Panc1 (cell line): Measurements from ENCODE around the gene CHSY3. TPM values are rescaled to one million over a fixed set of nuclear protein-coding genes. Genes with fewer than 3 reads are reported as not detected.

Source experiments
- ATAC-seq: fragments of 200-7000 bp; cut with Tn5 transposase; 2 replicates; pipeline ENCODE4 v1.9.1; 2020; ENCODE audit warnings: mild to moderate bottlenecking, moderate library complexity
- BruUV-seq: library from RNA; stranded (reverse); fragments of 400-500 nt; replicated peaks from 2 replicates; lab custom pipeline; 2021; lab: Mats Ljungman, UMichigan
- CTCF ChIA-PET: fragments of 300-600 bp; sonication (Branson Sonifier 250); formaldehyde crosslinking; loops from one replicate; lab custom pipeline; 2022; ENCODE audit warnings: antibody characterized with exemption; lab: Charles Lee
- POLR2A ChIA-PET: fragments of 300-600 bp; sonication (Branson Sonifier 250); formaldehyde crosslinking; loops from one replicate; lab custom pipeline; 2022; ENCODE audit warnings: antibody characterized with exemption; lab: Charles Lee
- DNase-seq: peaks from one replicate; pipeline ENCODE4 v3.0.0-alpha.2; 2010; ENCODE audit warnings: low read depth, low spot score
- H3K27ac ChIP-seq: 2 replicates; pipeline ENCODE4 v1.5.1; 2011; ENCODE audit warnings: mild to moderate bottlenecking, low read length, inconsistent platforms
- H3K27me3 ChIP-seq: fragments of 200-500 bp; sonication (Bioruptor generic); 2 replicates; pipeline ENCODE4 v1.6.0; 2014; ENCODE audit warnings: low read length, inconsistent platforms; ENCODE audit not compliant: control insufficient read depth, insufficient read depth
- H3K36me3 ChIP-seq: fragments of 200-500 bp; sonication (Bioruptor generic); 2 replicates; pipeline ENCODE4 v1.5.1; 2014; ENCODE audit warnings: inconsistent platforms, mild to moderate bottlenecking, low read length, moderate library complexity; ENCODE audit not compliant: control insufficient read depth, insufficient read depth
- H3K4me1 ChIP-seq: 2 replicates; pipeline ENCODE4 v1.5.1; 2011; ENCODE audit warnings: inconsistent platforms, mild to moderate bottlenecking, low read length, moderate library complexity; ENCODE audit not compliant: control insufficient read depth, insufficient read depth
- H3K4me3 ChIP-seq, 2 experiments: 2 replicates each; pipeline ENCODE4 v1.5.1; 2011 to 2012; ENCODE audit warnings: low read depth in 2 of 2, low read length in 2 of 2, mild to moderate bottlenecking in 2 of 2, inconsistent platforms in 1 of 2, moderate library complexity in 1 of 2
- H3K9me3 ChIP-seq: fragments of 200-500 bp; sonication (Bioruptor generic); 2 replicates; pipeline ENCODE4 v1.5.1; 2014; ENCODE audit warnings: low read depth, mild to moderate bottlenecking, inconsistent platforms, low read length, moderate library complexity; ENCODE audit not compliant: control insufficient read depth, insufficient read depth
- POLR2AphosphoS5 ChIP-seq: IDR thresholded peaks from 2 replicates; pipeline ENCODE4 v1.6.1; 2012; ENCODE audit warnings: mild to moderate bottlenecking, low read depth, low read length, moderate library complexity
- SIN3A ChIP-seq: IDR thresholded peaks from 2 replicates; pipeline ENCODE4 v1.6.1; 2012; ENCODE audit warnings: low read depth, mild to moderate bottlenecking, low read length, moderate library complexity, borderline replicate concordance; ENCODE audit not compliant: insufficient read depth
- TCF7L2 ChIP-seq: IDR thresholded peaks from 2 replicates; pipeline ENCODE4 v1.6.1; 2011; ENCODE audit warnings: mild to moderate bottlenecking, low read depth, low read length, inconsistent platforms
- in situ Hi-C: cut with HindIII; loops from 2 replicates; pipeline ENCODE4 v1.10.0; 2016; ENCODE audit warnings: low sequenced_read_pairs, low pct_unique_long_range_greater_than_20kb
- intact Hi-C: fragments of 100-400 bp; cut with micrococcal nuclease; formaldehyde crosslinking; loops from one replicate; pipeline ENCODE4 v1.10.0; 2022; ENCODE audit not compliant: unreplicated experiment
- total RNA-seq: library from RNA; stranded (reverse); gene quantifications from one replicate; pipeline ENCODE4 v1.2.1, GENCODE V29; 2021; ENCODE audit not compliant: unreplicated experiment
- TF ChIP-seq, protein P1 (sequence below), 2 experiments: IDR thresholded peaks; 2 replicates each; pipeline ENCODE4 v1.6.1; 2011 to 2012; ENCODE audit warnings: low read depth in 2 of 2, control low read depth in 1 of 2, low read length in 1 of 2, mild to moderate bottlenecking in 1 of 2, moderate library complexity in 1 of 2; ENCODE audit not compliant: insufficient read depth in 1 of 2
- TF ChIP-seq, protein P2 (sequence below): fragments of 450-650 bp; IDR thresholded peaks from 2 replicates; pipeline ENCODE4 v1.5.1; 2017; ENCODE audit warnings: mild to moderate bottlenecking

The CHSY3 gene
- total RNA-seq, 1 experiment from 2014 or later = not detected

DNA sequence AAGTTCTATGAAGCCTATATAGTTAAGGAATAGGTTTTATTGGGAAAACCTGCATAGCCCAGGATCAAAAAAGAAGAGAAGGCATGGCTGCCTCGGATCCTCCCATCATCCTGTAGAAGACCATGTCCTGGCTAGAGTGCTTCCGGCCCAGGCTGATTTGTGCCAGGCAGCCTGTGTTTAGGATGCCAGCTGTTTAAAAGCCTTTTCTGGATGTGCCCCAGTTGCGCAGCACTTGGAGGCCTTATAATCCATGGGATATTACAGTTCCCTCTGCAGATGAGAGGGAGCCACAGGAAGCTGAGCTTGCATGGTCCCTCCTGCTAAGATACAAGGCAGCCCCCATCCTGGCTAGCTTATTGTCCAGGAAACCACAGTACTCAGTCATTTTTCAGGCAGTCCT is 97.9 kb downstream of the CHSY3 start:
- Histone ChIP-seq H3K9me3 (no peaks in the 10 kb centered on the region), H3K27me3 (no peaks in the 10 kb centered on the region), H3K27ac (no peak overlapping the region), H3K36me3 (no peaks in the 10 kb centered on the region), H3K4me3 (no peak overlapping the region), H3K4me1 (no peaks in the 10 kb centered on the region)
- TF ChIP-seq, protein P1, sequence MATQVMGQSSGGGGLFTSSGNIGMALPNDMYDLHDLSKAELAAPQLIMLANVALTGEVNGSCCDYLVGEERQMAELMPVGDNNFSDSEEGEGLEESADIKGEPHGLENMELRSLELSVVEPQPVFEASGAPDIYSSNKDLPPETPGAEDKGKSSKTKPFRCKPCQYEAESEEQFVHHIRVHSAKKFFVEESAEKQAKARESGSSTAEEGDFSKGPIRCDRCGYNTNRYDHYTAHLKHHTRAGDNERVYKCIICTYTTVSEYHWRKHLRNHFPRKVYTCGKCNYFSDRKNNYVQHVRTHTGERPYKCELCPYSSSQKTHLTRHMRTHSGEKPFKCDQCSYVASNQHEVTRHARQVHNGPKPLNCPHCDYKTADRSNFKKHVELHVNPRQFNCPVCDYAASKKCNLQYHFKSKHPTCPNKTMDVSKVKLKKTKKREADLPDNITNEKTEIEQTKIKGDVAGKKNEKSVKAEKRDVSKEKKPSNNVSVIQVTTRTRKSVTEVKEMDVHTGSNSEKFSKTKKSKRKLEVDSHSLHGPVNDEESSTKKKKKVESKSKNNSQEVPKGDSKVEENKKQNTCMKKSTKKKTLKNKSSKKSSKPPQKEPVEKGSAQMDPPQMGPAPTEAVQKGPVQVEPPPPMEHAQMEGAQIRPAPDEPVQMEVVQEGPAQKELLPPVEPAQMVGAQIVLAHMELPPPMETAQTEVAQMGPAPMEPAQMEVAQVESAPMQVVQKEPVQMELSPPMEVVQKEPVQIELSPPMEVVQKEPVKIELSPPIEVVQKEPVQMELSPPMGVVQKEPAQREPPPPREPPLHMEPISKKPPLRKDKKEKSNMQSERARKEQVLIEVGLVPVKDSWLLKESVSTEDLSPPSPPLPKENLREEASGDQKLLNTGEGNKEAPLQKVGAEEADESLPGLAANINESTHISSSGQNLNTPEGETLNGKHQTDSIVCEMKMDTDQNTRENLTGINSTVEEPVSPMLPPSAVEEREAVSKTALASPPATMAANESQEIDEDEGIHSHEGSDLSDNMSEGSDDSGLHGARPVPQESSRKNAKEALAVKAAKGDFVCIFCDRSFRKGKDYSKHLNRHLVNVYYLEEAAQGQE (IDR thresholded peaks at IDR 0.05; ENCODE audit: insufficient read depth in 1 of 2, low read depth in 2 of 2, low read length in 1 of 2) = no peak
- no peak for TF ChIP-seq SIN3A
- no peak for TF ChIP-seq TCF7L2
- TF ChIP-seq, protein P2, sequence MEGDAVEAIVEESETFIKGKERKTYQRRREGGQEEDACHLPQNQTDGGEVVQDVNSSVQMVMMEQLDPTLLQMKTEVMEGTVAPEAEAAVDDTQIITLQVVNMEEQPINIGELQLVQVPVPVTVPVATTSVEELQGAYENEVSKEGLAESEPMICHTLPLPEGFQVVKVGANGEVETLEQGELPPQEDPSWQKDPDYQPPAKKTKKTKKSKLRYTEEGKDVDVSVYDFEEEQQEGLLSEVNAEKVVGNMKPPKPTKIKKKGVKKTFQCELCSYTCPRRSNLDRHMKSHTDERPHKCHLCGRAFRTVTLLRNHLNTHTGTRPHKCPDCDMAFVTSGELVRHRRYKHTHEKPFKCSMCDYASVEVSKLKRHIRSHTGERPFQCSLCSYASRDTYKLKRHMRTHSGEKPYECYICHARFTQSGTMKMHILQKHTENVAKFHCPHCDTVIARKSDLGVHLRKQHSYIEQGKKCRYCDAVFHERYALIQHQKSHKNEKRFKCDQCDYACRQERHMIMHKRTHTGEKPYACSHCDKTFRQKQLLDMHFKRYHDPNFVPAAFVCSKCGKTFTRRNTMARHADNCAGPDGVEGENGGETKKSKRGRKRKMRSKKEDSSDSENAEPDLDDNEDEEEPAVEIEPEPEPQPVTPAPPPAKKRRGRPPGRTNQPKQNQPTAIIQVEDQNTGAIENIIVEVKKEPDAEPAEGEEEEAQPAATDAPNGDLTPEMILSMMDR = no peak
- no peak for TF ChIP-seq POLR2AphosphoS5
- no TSS peak for BruUV-seq
- ATAC-seq (no peak), DNase-seq (no peak)
- ChIA-PET CTCF (no interaction called here), POLR2A (interaction anchor here (0.6 kb wide), 1 partner anchor 35 kb away, joined by 4 read pairs; no protein-coding TSS in a partner anchor)
- in situ Hi-C loops (no loop called here), intact Hi-C loops (no loop called here)

DNA sequence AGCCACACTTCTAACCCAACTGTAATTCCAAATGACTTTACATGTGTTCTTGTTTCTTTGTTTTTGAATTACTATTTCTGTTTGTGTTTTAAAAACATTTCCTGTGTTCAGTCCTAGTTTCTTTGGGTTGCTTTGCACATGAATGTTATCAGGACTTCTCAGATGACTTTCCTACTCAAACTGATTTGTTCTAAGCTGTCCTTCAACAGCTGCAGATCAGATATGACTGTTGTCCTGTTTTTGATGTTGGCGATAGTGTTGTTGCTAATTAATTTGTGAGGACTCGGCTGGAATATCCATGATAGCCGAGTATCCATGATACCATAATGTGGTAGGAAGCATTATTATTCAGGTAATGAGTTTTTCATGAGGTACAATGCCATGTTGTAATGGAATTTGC is 98.6 kb downstream of the CHSY3 start:
- DNase-seq (no peak), ATAC-seq (no peak)
- Histone ChIP-seq H3K27me3 (no peaks in the 10 kb centered on the region), H3K36me3 (no peaks in the 10 kb centered on the region), H3K9me3 (no peaks in the 10 kb centered on the region), H3K4me3 (no peak overlapping the region), H3K27ac (no peak overlapping the region), H3K4me1 (no peaks in the 10 kb centered on the region)
- POLR2A ChIA-PET = interaction anchor here (0.6 kb wide), 1 partner anchor 35 kb away, joined by 4 read pairs; no protein-coding TSS in a partner anchor
- CTCF ChIA-PET = no interaction called here
- TF ChIP-seq, protein P1 (IDR thresholded peaks at IDR 0.05; ENCODE audit: insufficient read depth in 1 of 2, low read depth in 2 of 2, low read length in 1 of 2) = no peak
- in situ Hi-C loops (no loop called here), intact Hi-C loops (no loop called here)
- BruUV-seq = no TSS peak
